Fibroblast of skin of left quadriceps (primary cell): ENCODE measurements around the gene ITGB3BP.
"Not testable (repeated sequence)": the region's sequence is repeated elsewhere in the genome, so short reads cannot be mapped to it uniquely, and the experiment has no call there.

Source experiments
- DNase-seq, 2 experiments: peaks; one replicate each; pipeline ENCODE4 v3.0.0-alpha.2; 2013; ENCODE audit warnings: low read depth in 2 of 2

ITGB3BP gene

DNA sequence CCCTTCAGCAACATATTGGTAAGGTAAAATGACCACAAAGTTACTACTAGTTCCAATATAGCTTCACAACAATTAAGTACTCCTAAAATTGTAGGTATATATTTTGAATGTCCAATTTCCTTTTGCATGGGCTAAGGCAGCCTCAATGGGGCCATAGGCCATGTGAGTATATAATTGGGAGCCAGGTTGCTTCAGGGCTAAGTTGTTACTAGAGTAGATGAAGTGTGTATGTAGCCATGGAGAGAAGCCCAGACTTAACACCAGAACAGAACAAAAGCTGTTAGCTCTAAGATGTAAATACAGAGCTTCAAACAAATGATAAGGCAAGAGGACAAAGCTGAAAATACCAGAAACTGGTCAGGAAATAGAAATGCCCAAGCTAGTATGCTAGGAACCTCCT is 16.2 kb downstream of the ITGB3BP start:
- DNase-seq, result no peak

DNA sequence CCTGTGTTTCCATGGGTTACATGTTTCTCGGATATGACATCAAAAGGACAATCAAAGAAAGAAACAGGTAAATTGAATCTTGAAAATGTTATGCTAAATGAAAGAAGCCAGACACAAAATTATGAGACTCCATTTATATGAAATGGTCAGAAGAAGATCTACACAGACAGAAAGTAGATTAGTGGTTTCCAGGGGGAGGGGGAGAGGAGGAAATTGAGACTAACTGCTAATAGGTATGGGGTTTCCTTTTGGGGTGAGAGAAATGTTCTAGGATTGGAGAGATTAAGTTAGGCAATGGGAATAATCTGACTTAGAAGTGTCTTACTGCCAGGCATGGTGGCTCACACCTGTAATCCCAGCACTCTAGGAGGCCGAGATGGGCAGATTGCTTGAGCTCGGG is 21.8 kb downstream of the ITGB3BP start:
- no peak for DNase-seq

DNA sequence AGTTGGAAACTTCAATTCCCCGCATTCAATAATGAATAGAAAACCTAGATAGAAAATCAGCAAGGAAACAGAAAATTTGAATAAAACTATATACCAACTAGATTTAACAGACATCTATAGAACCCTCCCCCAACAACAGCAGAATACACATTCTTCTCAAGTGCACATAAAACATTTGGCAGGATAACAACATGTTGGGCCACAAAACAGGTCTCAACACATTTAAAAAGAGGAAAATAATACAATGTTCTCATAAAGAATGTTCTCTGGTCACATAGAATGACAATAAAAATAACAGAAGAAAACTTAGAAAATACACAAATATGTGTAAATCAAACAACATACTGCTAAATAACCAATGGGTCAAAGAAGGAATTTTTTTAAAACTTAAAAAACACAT is 24.9 kb downstream of the ITGB3BP start:
- DNase-seq, result no peak

DNA sequence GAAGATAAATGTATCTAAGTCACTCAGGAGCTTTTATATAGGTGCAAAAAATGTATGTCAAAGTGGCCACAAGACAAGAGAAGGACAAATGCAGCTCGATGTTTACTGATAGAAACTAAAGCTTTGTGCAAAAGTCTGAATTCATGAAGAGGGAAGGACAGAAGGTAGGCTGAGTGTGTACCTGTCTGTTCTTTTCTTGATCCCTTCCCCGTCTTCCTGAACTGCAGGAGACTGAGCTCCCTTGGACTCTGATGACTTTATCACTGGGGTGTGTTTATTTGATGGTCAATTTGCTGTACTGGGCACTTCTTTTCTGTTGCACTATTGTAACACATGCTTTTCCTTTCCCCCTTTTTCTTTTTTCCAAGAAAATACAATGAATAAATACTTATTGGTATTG is 25.4 kb downstream of the ITGB3BP start:
- DNase-seq, result no peak

DNA sequence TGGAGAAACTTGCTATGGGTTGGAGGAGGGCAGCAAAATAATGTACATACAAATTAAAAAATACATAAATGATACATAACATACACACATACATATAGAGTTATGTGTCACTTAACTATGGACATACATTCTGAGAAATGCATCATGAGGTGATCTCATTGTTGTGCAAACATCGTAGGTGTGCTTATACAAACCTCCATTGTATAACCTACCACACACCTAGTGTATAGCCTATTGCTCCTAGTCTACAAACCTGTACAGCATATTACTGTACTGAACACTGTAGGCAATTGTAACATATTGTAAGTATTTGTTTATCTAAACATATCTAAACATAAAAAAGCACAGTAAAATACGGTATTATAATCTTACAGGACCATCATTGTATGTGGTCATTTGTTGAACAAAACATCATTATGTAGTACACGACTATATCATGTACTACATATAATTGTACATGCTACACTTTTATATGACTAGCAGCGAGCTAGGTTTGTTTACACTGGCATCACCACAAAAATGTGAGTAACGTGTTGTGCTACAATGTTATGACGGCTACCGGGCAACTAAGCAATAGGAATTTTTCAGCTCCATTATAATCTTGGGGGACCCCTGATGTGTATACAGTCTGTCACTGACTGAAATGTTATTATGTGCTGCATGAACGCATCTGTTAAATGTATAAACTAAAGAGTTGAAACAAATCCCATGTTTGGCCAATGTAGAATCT is 35.5 kb downstream of the ITGB3BP start:
- DNase-seq, result no peak

DNA sequence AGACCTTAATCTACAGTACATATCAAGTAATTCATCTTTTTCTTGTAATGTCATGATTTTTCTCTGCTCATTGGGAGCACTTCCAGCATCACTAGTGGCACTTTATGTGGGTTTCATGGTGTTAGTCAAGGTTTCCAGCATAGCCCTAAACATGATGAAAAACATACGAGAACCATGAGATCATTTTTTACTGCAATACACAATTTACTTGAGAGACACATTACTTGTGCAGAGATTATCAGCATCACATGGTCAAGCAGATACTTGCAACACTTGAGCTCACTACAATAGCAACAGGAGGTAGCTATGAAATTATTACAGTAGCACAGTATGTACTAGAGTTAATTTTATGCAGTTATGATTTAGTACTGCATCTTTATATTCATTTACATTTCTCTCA is 36.4 kb downstream of the ITGB3BP start:
- DNase-seq, result no peak

DNA sequence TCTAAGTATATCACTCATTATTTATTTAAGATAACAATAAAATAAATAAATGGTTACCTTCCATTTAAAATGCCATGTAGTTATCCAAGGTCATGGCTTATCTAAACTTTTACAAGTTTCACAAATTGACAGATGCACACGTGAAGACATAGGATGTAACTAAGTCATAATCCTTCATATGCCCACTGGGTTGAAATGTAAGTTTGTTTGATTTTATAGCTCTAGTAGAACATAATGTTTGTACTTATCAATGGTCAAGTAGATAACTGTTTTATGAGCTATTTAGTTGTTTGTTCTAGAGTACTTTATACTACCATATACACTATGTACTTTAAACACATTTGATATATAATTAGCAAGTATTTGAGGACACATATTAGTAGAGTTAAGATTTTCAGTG is 43.0 kb downstream of the ITGB3BP start:
- DNase-seq, result no peak

DNA sequence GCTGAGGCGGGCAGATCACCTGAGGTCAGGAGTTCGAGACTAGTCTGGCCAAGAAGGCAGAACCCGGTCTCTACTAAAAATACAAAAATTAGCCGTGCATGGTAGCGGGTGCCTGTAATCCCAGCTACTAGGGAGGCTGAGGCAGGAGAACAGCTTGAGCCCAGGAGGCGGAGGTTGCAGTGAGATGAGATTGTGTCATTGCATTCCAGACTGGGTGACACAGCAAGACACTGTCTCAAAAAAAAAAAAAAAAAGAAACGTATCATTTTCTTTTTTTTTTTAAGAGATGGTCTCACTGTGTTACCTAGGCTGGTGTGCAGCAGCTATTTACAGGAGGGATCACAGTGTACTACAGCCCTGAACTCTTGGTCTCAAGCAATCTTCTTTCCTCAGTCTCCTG is 47.3 kb downstream of the ITGB3BP start:
- no peak for DNase-seq

DNA sequence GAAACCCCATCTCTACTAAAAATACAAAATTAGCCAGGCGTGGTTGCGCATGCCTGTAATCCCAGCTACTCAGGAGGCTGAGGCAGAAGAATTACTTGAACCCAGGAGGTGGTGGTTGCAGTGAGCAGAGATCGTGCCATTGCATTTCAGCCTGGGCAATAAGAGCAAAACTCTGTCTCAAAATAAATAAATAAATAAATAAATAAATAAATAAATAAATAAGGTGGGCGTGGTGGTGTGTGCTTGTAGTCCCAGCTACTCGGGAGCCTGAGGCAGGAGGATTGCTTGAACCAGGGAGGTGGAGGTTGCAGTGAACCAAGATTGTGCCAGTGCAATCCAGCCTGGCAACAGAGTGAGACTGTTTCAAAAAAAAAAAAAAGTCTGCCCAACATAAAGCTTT is 54.3 kb downstream of the ITGB3BP start:
- DNase-seq, result not testable (repeated sequence)

DNA sequence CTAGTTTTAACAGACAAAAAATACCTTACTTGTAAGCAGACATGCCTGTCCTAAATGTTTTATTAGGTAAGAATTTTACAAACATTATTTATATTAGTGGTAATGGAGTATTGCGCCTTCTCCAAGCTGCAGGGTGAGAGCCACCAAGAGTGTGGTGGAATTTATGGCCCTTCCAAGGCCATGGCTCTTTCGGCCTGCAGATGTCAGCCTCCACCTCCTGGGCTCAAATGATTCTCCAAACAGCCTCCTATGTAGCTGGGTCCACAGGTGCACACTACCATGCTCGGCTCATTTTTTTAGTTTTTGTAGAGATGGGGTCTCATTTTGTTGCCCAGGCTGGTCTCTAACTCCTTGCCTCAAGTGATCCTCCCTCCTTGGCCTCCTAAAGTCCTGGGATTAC is 56.3 kb downstream of the ITGB3BP start:
- DNase-seq, result no peak

DNA sequence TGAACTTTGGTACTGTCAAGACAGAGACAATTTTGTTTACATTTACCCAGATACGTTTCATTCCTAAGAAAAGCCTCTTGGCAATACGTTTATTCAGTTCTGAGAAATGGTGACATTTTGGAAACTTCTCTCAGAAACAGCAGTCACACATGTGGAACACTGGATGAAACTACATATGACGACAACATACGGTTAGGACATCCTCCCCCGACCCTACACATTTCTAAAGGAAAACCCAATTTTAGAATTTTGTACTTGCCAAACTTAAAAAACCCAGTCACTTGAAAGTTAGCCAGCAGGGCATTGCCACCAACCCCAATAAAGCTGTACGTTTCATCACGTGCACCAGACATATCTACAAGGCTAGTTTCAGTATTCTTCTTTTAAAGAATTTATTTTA is 56.8 kb downstream of the ITGB3BP start:
- no peak for DNase-seq

DNA sequence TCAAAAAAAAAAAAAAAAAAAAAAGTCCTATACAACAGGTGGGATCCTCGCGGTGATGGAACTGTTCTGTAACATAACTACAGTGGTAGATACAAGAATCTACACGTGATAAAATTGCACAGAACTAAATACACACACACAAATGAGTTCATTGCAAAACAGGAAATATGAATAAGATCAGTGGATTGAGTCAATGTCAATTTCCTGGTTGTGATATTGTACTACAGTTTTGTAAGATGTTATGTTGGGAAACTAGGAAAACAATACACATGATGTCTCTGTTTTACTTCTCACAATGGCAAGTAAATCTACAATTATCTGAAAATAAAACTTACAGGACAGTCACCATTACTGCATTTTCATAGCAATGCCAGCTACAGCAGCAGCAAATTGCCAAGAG is 59.8 kb downstream of the ITGB3BP start:
- DNase-seq, result peak in 1 of 2 experiments; percentile 9

DNA sequence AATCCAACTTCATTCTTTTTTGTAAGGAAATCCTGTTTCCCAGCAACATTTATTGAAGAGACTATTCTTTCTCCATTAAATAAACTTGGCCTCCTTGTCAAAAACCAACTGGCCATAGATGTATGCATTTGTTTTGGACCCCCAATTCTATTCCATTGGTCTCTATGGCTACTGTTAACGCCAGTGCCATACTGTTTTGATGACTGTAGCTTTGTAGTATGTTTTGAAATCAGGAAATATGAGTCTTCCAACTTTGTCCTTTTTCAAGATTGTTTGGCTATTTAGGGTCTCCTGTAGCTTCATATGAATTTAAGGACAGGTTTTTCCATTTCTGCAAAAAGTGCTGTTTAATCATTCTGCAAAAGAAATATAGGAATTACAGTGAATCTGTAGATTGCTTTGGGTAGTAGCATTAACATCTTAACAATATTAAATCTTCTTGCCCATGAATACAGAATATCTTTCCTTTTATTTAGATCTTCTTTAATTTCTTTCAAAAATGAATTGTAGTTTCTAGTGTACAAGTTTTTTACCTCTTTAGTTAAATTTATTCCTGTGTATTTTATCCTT is 61.3 kb downstream of the ITGB3BP start:
- no peak for DNase-seq

DNA sequence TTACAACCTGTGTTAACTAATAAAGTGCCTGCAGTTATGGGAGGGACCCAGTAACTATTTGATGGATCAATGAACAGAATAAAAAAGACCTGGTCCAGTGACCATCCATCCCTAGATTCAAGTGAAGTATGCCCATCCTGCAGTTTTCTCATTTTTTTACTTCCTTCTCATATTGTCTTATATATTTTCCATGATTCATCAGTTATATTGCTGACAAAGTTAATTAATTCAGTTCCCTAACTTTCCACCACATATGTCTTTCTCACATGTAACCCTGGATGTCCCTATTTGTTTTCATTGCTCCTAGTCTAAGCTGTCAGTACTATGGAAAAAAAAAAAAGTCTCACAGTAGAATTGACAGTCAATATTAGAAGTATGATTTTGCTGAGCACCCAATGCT is 64.3 kb downstream of the ITGB3BP start:
- DNase-seq, result no peak

DNA sequence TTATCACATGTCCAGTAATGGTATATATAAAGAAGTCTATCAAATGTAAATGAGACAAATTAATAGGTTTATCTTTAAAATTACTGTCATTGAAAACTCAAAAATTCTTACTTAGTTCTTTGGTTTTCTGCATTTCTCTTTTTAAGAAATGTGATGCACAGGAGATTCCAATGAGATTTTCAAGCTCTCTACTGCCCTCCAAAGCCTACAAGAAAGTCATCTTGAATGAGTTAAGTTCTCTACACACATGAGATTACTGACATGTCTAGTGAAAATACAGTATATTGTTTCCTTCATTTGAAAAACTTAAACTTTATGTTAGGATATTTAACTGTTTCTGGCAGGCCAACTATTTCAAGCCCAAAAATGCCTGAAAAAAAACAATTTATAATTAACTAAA is 68.8 kb downstream of the ITGB3BP start:
- DNase-seq, result no peak

DNA sequence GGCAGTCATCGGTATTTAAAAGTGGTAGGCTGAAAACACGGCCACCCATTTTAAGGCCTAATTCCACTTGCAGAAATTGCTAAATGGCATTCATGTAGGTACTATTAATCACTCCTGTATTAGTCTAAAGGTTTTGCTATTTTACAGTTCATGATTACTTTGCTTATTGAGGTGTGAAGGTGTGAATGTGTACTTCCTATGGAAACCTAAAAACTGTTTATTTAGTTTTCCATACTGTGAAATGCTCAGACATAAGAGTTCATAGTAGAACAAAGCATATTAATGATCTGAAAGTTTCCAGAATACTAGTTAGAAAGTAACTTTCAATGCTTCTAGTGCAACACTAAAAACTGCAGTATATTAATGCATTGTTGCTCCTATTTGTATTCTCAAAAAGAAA is 69.8 kb downstream of the ITGB3BP start:
- no peak for DNase-seq

DNA sequence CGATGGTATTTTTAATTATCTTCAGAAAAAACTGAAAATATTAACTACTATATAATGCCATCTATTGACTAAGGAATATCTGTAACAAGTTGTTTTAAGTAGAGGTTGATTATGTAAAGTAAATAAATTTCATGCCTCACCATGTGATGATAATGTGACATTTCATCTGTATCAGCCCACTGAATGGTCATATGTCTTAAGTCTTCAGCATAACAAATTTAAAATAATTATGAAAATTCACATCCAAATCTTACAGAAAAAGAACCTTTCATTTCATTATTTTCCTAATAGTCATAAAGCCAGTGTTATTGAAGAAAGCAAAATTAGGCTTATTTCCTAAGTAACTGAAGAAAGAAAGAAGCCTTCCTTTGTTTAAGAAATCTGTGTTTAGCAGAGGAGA is 72.6 kb downstream of the ITGB3BP start:
- no peak for DNase-seq

DNA sequence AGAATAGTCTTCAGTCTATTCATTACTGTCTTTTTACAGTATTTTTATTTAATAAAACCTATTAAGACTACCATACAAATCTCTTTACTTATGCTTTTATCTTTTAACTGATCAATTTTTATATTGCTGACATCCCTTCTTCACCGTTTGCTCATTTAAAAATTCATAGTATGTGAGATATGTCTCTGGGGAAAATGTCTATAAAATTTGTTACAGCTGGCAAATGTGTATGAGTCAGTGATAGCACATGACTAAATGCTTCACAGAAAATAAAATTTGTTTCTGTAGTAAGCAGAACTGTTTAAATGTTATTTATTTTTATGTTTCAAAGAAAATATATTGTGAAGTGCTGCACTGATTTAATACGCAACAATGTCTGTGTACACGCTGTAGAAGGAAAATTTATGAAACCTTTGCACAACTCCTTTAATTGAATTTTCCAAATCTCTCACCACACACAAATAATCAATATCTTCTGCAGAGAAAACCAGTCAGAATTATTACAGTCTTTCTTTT is 74.2 kb downstream of the ITGB3BP start:
- peak; percentile 23 to 31 for DNase-seq

DNA sequence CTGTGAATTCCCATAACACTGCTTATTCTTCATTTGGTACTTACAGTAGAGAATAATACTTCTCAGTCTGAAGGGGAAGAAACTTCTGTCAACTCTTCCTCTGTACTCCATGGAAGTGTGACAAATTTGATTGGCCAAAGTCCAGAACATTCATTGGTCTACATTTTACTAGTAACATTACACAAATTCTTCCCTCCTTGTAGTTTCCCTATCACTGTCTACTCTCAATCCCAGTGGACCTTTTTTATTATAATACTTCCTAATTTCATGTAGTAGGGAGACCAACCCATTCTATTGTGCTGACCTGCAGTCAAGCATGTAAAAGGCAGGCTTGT is 80.9 kb downstream of the ITGB3BP start:
- no peak for DNase-seq

DNA sequence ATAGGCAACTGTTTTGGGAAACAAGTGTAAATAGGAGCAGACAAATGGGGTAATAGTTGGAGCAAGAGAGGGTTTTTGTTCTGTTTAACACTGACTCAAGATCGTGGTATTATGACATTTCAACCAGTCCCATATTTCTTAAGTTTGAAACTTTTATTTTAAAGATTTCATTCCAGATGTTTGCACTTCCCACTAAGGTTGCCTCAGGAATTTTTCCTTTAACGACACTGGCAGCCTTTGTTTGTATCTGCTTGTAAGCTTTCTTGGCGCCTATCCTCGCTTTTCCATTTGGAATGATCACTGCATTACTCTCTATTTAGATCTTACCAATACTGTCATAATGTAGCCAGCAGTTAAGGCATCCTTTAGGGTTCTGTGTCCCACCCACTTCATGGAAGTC is 87.9 kb downstream of the ITGB3BP start:
- DNase-seq, result peak; percentile 13 to 20

DNA sequence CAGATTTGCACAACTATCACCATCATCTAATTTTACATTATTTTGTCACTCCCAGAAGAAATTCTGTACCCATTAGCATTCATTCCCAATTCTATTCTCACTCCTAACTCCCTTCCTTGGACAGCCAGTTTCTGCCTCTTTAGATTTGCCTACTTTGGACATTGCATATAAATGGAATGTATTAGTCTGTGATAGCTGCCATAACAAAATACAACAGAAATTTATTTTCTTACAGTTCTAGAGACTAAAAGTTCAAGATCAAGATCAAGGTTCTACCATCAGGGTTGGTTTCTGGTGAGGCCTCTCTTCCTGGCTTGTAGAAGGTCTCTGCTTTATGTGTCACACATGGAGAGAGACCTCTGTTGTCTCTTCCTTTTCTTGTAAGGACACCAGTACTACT is 93.7 kb downstream of the ITGB3BP start:
- DNase-seq, result no peak

DNA sequence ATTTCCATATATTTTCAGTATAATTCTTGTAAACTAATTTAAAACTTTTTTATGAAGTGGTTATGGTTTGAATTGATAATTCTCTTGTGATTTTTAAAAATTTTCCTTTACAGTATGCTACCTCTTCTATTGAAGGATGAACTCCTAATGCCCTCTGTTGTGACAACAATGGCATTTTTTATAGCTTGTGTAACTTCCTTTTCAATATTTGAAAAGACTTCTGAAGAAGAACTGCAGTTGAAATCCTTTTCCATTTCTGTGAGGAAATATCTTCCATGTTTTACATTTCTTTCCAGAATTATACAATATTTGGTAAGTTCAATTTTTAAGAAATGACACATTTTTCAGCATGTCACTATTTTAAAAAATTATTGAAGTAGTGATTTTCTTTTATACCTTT is 94.2 kb downstream of the ITGB3BP start:
- no peak for DNase-seq

DNA sequence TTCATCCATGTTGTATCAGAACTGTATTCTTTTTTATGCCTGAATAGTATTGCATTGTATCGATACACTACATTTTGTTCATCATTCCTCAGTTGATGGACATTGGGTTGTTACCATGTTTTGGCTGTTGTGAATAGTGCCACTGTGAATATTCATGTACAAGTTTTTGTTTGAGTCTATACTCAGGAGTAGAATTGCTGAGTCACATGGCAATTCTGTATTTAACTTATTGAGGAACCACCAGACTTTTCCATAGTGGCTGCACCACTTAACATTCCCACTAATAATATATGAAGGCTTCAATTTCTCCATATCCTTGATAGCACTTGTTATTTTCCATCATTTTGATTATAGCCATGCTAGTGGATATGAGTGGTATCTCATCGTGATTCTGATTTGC is 99.4 kb downstream of the ITGB3BP start:
- no peak for DNase-seq

DNA sequence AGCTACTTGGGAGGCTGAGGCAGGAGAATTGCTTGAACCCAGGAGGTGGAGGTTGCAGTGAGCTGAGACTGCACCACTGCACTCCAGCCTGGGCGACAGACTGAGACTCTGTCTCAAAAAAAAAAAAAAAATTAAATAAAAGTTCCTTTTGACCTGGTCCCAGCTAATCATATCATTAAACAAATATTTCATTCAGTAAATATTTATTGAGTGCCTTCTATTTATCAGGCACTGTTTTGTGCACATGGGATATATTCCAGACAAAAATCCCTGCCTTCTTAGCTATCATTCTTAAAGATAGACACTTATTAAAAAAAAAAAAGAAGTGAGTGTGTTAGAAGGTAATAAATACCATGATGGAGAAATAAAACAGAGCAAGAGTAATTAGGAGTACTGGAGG is 102.3 kb downstream of the ITGB3BP start:
- not testable (repeated sequence) for DNase-seq
